Epithelial cell of proximal tubule (primary cell): Measurements from ENCODE around the gene SLFN5. TPM values are rescaled to one million over a fixed set of nuclear protein-coding genes. Genes with fewer than 3 reads are reported as not detected.
"Not testable (repeated sequence)": the region's sequence is repeated elsewhere in the genome, so short reads cannot be mapped to it uniquely, and the experiment has no call there.

Experiments
- DNase-seq: peaks from one replicate; pipeline ENCODE4 v3.0.0-alpha.2; 2011; ENCODE audit warnings: low read depth
- H3K4me3 ChIP-seq: 2 replicates; pipeline ENCODE4 v1.5.1; 2011; ENCODE audit warnings: low read depth, mild to moderate bottlenecking, low read length
- CTCF ChIP-seq: conservative IDR thresholded peaks from 2 replicates; pipeline ENCODE4 v1.5.1; 2012; ENCODE audit warnings: low read depth, mild to moderate bottlenecking, low read length
- total RNA-seq: library from RNA; depleted of rRNA; stranded (reverse); fragments of >200 nt; gene quantifications from 2 replicates; pipeline ENCODE4 v1.2.3, GENCODE V29; 2015

SLFN5 gene
- total RNA-seq, 1 donor from 2014 or later: 28.8 TPM

- TF ChIP-seq CTCF: no peak
- DNase-seq: no peak
- H3K4me3 ChIP-seq: no peak overlapping the region
Observed at GRCh38 chr17:35214631-35215273, 28.1 kb upstream of the SLFN5 start.

GRCh38 chr17:35217107-35217506 lies 25.8 kb upstream of the SLFN5 start:
- no peak for TF ChIP-seq CTCF
- H3K4me3 ChIP-seq: no peak overlapping the region
- no peak for DNase-seq

GRCh38 chr17:35218915-35219314 lies 24.0 kb upstream of the SLFN5 start:
- no peak for DNase-seq
- TF ChIP-seq CTCF: no peak
- no peak overlapping the region for H3K4me3 ChIP-seq

GRCh38 chr17:35222452-35222851 lies 20.4 kb upstream of the SLFN5 start:
- no peak overlapping the region for H3K4me3 ChIP-seq
- DNase-seq: no peak
- no peak for TF ChIP-seq CTCF

GRCh38 chr17:35224436-35224835 lies 18.4 kb upstream of the SLFN5 start:
- TF ChIP-seq CTCF: no peak
- H3K4me3 ChIP-seq: no peak overlapping the region
- DNase-seq: no peak

GRCh38 chr17:35227546-35227945 lies 15.3 kb upstream of the SLFN5 start:
- DNase-seq: no peak
- TF ChIP-seq CTCF: no peak
- H3K4me3 ChIP-seq: no peak overlapping the region

GRCh38 chr17:35229638-35230037 lies 13.2 kb upstream of the SLFN5 start:
- no peak for TF ChIP-seq CTCF
- DNase-seq: no peak
- no peak overlapping the region for H3K4me3 ChIP-seq

GRCh38 chr17:35234315-35234714 lies 8.6 kb upstream of the SLFN5 start:
- not testable (repeated sequence) for H3K4me3 ChIP-seq, DNase-seq
